COR-L47 (cell line): ENCODE data around the gene KDF1.

Experiments
- DNase-seq: peaks from one replicate; lab custom pipeline; 2025; lab: John Stamatoyannopoulos, UW

The KDF1 gene, protein sequence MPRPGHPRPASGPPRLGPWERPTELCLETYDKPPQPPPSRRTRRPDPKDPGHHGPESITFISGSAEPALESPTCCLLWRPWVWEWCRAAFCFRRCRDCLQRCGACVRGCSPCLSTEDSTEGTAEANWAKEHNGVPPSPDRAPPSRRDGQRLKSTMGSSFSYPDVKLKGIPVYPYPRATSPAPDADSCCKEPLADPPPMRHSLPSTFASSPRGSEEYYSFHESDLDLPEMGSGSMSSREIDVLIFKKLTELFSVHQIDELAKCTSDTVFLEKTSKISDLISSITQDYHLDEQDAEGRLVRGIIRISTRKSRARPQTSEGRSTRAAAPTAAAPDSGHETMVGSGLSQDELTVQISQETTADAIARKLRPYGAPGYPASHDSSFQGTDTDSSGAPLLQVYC

DNA sequence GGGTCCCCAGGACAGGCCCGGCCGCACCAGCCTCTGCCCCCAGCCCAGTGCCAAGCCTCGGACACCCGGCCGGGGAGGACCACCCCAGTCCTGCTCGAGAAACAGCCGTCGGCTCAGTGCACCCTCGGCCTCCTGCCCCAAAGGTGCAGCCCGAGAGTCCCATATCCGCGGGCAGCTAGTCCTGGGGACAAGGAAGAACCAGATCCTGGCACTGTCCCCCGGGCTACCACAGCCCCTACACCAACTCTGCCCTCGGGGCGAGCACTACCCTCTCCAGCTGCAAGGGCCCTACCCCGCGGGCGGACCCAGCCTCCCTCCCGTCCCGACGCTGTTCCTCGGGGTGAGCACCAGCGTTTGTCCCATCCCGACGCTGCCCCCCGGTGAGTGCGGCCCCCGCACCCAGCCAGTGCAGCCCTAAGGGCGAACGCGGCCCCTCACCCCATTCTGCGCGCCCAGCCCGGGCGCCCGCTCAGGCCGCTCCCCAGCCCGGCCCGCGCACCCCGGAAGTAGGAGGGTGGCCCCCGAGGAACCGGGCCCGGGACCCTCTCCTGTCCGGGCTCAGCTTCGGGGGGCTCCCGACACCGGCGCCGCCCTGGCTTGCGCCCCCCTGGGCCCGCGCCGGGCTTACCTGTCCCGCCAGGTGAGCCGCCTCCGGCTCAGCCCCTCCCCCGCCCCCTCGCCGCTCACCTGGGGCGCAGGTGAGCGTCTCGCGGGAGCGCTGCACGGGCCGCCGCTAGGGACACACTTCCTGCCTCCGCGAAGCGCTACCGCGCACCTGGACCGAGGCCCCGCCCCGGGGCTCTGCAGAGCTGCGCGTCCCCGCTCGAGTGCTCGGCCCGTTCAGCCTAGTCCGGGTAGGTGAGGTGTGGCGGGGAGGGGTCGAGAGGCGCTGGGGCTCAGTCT is at the start of gene KDF1:
Gene KDF1, minus strand, starts transcription at position 747 of the 903 bp plus-strand sequence. CDS start 8,088 bp downstream, outside the sequence.
- peak; percentile 82 for DNase-seq

DNA sequence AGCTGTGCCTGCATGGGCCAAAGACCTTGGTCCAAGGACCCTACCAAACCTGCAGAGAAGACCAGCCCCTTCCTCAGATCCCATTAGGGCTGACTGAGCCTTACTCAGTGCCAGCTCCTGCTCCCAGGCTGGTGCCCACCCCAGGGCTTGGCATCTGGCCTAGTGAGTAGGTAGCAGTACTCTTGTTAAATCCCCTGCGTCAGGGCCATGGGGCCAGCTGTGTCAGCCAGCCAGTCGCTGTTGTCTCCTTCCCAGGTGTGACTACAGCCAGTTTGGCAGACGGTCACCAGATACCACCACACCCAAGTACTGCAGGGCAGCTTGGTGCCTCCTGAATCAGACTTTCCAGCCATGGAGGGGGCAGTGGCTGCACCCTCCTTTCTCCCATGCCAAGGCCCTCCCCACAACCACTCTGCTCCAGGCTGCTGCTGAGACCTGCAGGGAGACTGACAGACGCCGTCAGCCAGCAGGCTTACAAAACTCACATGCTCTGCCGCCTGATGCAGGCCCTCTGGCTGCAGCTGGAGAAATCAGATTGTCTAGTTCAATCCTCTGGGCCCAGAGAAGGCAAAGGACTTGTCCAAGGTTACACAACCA is 49.4 kb upstream of the KDF1 start:
- DNase-seq = peak; percentile 57

DNA sequence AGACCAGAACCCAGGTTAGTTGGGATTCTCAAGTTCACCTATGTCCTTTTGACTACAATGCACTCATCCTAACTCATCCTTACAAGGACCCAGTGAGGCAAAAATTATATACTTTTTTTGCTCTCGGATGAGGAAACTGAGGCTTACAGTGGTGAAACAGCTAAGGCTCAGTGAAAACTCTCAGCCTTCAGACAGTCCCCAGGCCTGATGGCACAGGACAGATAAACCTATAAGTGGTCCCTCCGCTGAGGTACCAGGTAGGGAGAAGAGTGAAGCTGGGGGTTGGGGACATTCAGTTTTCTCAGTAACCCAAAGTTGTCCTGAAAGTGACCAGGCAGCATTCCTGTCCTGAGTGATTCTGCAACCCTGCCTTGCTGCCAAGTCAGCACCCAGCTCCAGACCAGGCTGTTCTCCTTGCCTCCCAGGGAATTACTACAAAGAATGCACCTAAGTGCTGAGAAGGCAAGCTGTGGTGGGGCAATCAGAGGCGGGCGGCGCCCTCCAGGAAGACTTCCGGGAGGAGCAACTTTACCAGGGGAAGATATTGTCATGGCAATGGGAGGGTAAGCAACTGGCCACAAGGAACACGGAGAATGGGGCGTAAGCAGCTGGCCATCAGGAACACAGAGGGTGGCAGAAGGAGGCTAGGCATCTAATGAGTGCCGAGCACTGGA is 47.8 kb upstream of the KDF1 start:
- DNase-seq = no peak

DNA sequence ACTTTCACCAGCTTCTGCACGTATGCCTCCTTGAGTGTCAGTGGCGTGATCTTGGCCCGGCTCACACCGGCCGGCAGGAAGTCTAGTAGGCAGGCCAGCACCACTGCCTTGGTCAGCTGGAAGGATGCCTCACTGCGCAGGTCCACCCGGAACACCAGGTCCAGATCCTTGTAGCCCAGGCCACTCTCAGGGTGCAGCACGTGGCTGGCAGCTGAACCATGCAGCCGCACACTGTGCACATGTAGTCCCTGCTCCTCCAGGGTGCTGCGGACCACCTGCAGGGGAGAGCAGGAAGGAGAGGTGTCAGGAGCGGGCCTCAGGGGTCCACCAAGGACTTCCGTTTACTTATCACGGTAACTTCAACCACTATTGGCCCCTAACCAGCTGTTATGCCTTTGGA is 46.4 kb upstream of the KDF1 start:
- no peak for DNase-seq

DNA sequence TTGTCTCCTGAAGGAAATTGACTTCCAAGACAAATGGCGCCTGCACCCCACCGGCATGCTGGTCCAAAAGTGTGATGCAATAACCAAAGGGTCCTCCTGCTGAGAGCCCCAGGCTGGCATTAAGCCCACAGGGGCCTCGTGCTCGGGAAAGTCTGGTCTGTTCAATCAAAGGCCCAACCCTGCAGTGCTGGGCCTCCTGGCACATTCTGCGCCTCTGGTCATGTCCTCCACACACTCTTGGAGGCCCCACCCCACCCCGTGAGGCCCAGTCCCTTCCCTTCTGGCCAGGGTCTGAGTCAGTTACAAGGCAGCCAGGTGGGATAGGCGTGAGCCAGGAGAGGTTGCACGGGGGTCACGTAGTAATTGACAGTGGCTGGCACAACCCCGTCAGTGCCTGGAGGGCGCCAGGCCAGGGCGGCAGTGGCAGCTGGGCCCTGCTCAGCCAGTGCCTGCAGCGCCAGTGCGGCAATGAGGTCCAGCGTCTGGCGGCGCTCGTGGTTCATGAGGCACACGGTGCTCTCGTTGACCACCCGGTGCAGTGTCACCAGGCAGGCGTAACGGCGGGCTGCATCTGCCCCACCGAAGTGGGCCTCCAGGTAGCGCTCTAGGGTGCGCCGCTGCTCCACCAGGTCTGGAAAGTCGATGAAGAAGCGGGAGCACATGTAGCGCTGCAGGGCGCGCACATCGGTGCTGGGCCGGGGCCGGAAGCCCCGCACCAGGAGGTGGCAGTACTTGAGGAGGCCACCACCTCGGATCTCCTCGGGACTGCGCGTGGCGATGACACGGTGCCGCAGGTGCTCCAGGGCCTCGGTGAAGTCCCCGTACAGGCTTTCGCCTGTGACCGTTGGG is 45.6 kb upstream of the KDF1 start:
- DNase-seq = no peak

DNA sequence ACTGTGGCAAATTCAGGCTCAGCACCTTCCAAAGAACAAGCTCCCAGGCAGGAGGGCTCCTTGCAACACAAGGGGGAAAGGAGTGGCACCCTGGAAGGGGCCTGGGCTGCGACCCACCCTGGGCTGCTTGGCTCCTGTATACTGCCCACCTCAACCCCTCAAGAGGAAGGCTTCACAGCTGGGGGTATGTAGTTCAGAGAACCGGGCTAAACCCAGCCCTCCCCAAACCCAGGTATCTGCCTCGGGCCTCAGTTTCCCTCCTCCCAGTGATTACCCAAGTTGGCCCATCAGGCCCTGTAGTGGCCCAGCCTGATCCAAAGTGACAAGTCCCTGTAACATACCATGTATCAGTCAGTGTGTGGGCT is 44.9 kb upstream of the KDF1 start:
- no peak for DNase-seq

DNA sequence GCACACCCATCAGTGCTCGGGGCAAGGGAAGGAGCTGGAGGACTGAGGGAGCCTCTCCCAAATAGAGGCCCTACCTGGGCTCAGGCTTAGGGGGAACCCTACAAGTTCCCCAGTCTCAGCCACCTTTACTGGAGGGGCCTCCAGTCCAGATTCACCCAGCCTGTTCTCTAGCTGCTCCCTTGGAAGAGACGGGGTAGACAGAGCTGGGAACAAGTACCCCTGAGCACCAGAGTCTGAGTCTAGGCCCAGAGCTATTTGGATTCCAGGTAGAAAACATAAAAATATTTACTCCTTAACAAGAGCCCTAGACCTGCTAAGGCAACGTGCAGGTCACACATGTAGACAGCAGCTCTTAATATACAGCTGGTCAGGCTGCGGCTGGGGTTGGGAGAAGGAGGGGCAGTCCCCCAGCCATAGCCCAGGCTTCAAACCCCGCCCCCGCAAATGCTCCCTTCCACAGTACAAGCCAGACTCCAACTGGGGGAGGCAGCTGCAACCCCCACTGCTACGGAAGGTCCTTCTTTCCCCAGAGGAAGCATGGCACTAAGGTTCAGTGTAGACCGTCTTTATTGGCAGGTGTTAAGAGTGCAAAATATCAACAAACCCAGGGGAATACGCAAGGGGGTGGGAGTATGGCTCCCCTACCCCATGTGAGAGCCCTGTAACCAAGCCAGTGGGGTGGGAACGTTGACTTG is 44.4 kb upstream of the KDF1 start:
- no peak for DNase-seq

DNA sequence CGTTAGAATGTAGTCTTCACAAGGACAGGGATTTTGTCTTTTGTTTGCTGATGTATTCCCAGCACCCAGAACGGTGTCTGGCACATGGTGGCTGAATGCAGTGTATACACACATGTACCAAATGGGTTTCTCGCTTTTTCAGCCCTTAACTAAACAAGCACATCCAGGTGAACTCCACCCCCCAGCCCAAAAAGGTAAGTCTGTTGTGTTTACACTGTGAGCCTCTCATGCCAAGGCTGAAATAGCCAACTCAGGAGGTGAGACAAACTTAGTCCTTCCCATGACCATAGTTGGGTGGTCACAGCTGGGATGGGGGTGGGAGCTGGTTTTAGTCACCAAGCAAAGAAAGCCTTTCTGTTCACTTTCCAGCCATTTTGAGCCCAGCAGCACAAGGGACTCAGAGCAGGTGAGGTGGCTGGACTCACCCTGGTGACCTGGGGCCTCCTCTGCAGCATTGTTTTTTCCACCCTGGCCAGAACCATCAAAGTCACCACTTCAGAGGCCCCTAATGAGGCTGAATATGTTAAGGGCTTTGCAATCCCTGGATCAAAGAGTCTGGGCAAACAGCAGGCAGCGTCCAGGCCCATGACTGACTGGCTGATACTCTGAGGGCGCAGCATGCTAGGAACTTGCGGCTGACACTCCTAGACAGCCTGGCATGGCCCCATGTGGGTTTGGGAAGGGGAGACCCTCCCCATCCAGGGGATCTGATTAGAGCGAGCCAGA is 43.6 kb upstream of the KDF1 start:
- DNase-seq = no peak

DNA sequence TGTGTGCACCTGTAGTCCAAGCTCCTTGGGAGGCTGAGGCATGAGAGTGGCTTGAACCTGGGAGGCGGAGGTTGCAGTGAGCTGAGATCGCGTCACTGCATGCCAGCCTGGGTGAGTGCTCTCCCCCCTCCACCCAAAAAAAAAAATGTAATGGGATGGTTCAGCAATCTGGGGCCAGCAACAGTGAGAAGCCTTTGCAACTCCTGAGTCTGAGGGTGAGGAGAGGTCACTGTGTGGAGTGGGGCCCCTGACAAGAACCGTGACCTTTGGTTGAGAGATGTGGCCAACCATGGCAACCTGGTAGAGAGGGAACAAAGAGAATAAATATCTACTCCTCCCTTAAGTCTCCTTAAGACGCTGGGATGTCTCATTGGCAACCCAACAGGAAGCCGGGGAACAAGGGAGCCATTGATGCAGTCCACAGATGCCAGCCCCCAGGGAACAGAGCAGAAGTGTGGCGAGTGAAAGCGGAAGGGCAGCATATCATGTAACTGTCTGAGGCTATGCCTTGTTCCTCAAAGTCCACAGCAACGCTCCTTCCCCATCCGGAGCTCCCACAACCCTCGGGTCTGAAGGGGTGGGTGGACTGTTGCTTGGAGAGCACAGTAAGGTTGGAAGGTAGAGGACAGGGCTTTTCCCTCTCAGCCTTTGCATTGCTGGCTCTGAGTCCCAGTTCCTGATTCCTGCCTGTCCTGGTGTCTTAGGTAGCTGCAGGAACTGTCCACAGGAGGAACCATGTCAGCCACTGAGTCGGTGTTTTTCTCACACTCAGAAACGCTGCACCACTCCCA is 41.5 kb upstream of the KDF1 start:
- no peak for DNase-seq

DNA sequence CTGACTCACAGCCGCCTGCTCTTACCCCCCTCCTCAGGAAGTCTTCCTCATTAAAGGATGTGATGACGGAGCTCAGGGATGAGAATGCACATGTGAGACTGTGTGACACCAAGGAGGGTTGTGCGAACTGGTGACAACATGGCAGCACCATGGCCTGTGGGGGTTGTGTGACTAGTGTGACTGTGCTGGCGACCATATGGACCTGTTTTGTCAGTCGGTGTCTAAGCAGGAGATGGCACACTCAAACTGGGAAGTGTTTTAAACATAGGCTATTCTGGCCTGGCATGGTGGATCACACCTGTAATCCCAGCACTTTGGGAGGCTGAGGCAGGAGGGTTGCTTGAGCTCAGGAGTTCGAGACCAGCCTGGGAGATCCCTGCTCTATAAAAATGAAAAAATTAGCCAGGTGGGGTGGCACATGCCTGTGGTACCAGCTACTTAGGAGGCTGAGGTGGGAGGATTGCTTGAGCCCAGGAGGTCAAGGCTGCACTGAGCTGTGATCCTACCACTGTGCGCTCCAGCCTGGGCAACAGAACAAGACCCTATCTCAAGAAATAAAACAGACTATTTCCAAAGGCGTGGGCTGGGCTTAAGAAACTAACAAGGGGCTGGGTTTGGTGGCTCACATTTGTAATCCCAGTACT is 40.7 kb upstream of the KDF1 start:
- no peak for DNase-seq

DNA sequence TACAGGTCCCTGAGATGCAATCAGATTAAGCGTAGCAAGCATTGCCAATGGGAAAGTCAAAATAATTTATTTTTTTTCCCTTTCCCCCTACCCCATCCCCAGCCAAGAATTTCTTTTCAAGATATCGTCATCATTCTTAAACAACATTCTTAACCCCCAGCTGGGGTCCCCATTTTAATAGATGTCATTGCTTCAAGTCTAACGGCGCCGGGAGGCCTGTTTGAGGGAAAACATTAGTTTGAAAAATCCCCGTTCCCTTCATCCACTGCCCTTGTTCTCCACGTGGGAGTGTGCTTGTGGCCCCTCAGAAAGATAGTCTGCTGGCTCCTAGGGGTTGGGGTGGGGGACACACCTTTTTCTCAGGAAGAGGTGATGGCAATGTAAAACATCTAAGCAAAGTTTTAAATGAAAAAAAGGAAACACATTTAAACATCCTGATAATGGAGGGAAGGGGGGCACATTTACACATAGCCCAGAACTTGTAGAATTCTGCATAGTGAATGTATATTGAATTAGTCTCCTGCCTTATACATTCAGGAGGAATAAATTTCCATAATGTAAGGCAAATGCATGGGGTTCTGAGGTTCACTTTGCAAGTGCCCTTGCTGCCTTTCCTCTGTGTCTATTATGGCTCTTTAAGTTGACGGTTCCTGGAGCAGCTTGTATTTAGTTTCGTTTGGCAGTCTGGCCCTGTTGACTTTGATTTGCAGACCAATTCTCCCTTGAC is 40.0 kb upstream of the KDF1 start:
- DNase-seq = no peak

DNA sequence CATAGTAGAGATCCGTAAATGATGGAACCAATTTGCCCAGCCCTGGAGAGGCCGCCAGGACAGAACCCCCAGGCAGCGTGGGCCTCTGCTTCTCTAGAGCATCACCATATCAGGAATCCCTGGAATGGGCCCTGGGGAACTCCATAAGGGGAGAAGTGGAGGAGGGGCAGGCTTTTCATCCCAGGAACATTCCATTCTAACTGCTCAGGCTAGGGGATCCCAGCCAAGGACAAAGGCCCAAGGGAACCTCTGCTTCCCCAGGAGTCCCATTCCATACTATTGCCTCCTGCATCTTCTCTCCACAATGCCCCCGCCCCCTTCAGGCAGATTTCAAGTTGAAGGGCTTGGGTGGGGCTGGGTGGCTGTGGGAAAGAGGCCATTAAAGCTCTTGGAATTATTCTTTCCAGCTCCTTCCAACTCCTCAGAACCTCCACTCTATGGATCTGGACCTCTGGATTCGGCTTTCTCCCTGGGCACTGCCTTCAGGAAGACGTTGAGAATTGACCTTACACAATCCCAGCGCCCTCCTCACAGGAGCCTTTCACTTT is 39.2 kb upstream of the KDF1 start:
- no peak for DNase-seq

DNA sequence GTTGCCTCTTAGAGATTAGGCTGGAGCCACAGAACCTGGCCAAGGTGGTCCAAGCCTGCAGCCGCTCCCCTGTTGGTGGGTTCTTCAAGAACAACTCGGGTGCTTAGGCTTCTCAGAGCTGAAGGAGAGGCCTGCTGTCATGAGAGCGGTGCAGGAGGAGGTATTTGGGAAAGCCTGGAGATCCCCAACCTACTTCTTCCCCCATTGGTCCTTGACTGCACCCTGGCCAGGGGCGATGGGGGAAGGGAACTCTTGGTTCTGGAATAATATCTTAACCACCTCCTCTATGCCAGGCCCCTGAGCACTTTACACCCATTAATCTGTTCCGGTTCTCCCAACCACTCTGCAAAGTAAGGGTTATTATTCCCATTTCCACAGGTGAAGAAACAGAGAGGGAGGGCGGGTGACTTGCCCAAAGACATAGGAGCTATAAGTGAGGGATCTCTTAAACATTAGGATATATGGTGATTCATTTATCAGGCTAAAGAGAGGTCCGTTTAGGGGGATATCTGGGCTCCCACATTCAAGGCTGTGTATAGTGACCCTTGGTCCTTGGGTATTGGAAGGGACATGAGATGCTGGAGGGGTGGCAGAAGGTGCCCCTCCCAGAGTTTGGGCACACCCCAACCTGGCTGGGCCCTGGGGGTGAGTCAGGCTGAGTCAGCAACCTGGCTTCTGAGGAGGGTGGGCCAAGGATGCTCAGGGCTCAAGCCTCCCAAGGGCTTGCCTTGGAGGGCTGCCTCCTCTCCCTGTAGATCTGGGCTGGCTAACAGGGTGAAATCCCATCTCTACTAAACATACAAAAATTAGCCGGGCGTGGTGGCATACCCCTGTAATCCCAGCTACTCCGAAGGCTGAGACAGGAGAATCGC is 38.4 kb upstream of the KDF1 start:
- no peak for DNase-seq

DNA sequence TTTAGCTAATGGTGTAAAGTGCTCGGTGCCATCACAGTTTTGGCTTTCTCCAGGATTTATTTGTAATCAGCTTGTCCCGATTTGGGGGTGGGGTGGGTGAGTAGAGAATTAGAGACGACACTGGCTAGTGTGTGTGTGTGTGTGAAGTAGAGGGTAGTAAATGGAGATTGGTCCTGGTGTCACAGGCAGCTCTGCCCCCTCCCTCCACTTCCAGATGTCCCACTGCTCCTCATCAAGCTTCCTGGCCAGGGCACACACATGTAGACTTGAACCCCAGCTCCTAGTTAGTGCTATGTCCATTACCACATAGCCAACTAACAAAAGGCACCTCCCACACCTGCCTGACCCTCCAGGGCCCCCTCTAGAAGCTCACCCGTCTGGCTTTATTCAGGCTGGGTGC is 36.4 kb upstream of the KDF1 start:
- DNase-seq = no peak

DNA sequence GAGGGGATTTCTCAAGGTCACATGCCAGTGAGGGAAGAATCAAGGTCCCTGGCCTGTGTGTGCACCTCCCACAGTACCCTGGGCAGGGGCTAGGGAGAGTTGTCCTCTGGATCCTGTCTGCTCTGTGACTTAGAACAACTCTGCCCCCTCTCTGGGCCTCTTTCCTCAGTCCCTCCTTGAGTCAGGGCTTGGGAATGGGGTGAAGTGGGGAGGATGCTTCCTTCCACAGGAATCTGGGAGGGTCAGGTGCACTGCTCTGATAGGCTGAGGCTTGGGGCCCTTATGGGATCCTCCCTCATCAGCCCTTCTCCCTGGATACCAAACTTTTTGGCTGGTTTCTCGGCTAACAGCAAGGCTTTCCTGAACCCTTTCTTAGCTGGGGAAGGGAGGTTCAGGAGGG is 35.8 kb upstream of the KDF1 start:
- no peak for DNase-seq

DNA sequence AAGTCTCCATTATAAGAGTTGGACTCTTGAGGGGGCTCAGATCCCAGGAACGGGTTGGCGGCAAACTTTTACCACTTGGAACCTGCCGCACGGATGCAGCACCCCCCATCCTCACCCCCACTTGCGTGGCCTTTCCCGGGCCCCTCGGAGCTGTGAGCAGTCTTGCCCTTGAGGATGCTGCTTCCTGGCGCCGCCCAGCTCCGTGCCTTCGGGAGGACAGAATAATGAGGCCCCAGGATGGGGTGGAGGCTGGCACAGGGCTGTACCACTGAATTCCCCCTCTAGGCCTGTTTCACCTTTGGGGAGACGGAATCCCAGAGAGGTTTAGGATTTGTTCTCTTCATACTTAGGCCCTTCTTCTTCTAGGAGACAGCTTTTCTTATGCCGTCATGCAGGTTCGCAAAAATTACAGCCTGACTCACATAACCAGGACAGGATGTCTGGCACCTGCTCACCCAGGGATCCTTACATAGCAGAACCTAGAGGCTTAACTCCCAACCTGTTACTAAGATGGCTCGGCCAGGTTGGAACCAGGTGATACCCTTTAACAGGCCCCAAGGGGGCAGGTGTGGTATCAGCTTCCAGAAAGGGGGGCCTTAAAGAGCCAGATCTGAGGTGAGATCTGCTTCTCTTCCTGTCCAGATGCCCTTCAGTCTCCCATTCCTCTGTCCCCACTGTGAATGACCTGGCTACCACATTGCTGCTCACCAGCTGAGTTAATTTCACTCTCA is 34.7 kb upstream of the KDF1 start:
- DNase-seq = no peak
